ACHN (cell line): ENCODE results near the gene OCSTAMP.
A peak's percentile ranks its signal among the peaks of the same experiment; 100 is the strongest.

Experiments
- DNase-seq: peaks from one replicate; pipeline ENCODE4 v3.0.0-alpha.2; 2015
- in situ Hi-C: cut with HindIII; loops from 2 replicates; pipeline ENCODE4 v1.10.0; 2017; ENCODE audit warnings: low sequenced_read_pairs, low pct_ligation_motif_present, low pct_unique_long_range_greater_than_20kb

Gene OCSTAMP

GRCh38 chr20:46557231-46557956, 6.9 kb upstream of the OCSTAMP start:
- in situ Hi-C loops, result no loop called here
- DNase-seq, result peak; percentile 71

DNA sequence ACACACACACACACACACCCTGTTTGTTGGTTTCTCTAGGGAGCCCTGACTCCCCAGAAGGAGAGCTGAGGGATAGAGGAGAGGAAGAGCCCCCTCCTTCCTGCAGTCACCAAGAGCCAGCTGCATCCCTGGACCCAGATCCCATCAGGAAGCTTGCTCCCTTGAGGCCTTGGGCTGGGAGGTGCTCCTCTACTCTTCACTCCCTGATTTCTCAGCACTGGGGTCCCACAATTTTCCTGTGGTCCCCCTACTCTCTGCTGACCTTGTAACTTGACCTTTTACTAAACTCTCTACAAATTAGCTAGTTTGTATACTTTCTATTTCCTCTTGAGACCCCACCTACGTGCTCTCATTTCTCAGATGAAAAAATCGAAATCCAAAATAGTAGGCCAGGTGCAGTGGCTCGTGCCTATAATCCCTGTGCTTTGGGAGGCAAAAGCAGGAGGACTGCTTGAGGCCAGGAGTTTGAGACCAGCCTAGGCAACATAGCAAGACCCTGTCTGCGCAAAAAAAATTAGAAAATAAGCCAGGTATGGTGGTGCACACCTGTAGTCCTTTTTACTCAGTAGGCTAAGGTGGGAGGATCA, 5.0 kb upstream of the OCSTAMP start:
- in situ Hi-C loops, result no loop called here
- no peak for DNase-seq

GRCh38 chr20:46554828-46555227, 4.4 kb upstream of the OCSTAMP start:
- no peak for DNase-seq
- in situ Hi-C loops, result no loop called here

DNA sequence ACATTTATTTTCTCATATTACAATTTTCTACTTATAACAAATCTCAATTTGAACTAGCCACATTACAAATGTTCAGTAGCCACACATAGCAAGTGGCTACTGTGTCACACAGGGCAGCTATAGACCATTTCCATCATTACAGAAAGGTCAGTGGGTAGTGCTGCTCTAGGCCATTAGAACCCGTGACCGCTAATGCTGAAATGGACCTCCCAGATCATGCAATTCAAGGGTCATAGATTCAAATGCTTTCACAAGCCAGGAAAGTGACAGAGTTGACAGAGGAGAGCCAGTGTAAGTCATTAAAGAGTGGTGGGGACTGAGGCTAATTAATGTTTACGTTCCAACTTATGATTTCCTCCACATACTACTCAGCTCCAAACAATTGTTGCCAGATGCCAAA, 3.5 kb upstream of the OCSTAMP start:
- DNase-seq, result no peak
- in situ Hi-C loops, result no loop called here

GRCh38 chr20:46552460-46553420, 2.3 kb upstream of the OCSTAMP start:
- no peak for DNase-seq
- in situ Hi-C loops, result no loop called here

GRCh38 chr20:46551522-46552381, 1.3 kb upstream of the OCSTAMP start:
- in situ Hi-C loops, result no loop called here
- no peak for DNase-seq

- no peak for DNase-seq
- in situ Hi-C loops, result no loop called here
These were observed 1.1 kb downstream of the OCSTAMP start for GRCh38 chr20:46549188-46549972.

- no peak for DNase-seq
- in situ Hi-C loops, result no loop called here
These were observed 1.8 kb downstream of the OCSTAMP start for GRCh38 chr20:46548688-46549087.

- DNase-seq, result no peak
- in situ Hi-C loops, result no loop called here
These were observed 2.5 kb downstream of the OCSTAMP start for GRCh38 chr20:46547995-46548394.

- DNase-seq, result no peak
- in situ Hi-C loops, result no loop called here
These were observed 3.5 kb downstream of the OCSTAMP start for GRCh38 chr20:46546936-46547335.

- in situ Hi-C loops, result no loop called here
These were observed 4.2 kb downstream of the OCSTAMP start for GRCh38 chr20:46546298-46546697.

DNA sequence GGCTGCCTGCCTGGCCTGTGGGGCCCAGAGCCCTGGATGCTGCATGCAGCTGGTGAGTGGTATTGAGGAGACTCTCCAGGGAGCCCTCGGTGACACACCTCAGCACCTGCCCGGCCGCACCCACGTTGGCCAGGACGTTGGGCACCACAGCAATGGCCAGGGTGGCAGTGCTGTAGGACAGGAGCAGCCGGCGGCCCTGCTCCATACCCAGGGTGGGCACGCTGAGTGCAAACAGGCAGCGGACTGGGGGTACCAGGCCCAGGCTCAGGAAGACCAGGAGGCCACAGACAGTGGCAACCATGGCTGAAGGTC, 4.7 kb downstream of the OCSTAMP start:
- DNase-seq, result no peak
- in situ Hi-C loops, result no loop called here

More at GRCh38 chr20:46546298-46546697, 4.2 kb downstream of the OCSTAMP start:
- DNase-seq, result no peak

DNA sequence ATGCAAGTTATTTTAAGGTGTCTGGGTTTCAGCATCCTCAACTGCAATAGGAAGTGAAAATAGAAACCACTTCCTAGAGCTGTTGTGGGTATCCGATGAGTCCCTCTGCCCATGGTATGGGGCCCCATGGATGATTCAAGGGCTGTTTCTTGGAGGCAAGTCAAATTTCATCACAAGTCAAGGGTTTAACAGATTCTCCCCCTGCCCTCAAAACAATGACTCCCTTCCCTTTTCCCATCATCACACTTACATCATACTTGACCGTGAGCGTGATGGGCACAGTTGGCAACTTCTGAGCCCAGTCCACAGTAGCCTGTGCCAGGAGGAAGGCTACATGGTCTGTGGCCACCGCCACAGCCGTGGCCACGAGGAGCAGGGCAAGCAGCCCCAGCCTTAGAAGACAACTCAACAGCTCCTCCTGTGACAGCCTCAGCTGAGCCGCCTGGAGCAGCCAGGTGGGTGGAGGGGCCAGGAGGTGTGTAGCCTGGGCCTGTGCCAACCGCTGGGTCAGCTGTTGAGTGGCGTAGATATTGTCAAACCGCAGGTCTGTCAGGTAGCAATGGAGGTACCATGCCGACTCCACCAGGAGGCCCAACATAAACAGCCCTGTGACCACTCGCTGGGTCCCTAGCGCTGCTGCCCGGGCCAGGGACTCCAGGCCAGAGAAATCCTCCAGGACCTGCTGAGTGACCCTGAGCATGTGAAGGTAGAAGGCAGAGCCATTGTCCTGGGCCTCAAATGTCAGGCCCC, 5.2 kb downstream of the OCSTAMP start:
- no peak for DNase-seq
- in situ Hi-C loops, result no loop called here

GRCh38 chr20:46544576-46544975, 5.9 kb downstream of the OCSTAMP start:
- in situ Hi-C loops, result no loop called here
- no peak for DNase-seq

- in situ Hi-C loops, result no loop called here
- DNase-seq, result no peak
These were observed 6.5 kb downstream of the OCSTAMP start for GRCh38 chr20:46543959-46544358.

DNA sequence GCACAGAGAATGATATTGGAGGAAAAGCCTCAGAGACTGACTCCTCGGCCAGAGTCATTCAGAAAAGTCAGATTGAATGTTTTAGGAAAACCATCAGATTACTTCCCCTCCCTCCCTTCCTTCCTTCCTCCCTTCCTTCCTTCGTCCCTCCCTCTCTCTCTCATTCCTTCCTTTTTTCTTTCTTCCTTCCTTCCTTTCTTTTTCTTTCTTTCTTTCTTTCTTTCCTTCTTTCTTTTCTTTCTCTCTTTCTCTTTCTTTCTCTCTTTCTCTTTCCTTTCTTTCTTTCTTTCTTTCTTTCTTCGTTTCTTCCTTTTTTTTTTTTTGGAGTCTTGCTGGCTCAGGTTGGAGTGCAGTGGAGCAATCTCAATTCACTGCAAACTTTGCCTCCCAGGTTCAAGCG, 7.4 kb downstream of the OCSTAMP start:
- in situ Hi-C loops, result no loop called here
- no peak for DNase-seq

DNA sequence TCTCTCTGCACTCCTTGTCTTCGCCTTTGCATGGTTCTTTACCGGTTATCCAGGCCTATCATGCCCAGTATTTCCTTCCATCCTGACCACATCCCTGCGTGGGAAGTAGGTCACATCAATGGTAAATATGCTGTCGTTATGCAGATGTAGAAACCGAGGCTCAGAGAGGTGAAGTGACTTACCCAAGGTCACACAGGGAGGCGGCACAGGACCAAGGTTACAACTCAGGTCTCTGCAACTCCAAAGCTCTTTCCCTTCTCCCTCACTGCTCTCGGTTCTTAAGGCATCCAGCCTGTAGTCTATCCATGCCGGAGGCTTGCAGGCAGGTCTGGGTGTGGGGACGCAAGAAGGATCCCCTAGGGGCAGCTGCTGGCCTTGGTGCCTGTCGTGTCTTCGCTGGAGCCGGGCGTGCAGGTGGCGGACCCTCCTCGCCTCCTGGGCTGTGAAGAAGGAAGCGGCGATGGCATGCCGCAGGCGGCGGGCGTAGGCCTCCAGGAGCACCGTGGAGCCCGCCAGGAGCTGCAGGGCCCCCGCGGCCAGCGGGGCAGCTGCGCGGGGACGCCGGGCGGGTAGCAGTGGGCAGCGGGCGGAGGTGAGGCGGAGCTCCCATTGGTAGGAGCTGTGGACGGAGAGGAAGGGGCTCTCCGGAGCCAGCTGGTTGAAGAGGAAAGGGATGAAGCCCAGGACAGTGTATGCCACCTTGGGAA, 9.1 kb downstream of the OCSTAMP start:
- in situ Hi-C loops, result no loop called here
- no peak for DNase-seq
